ENCODE data around the gene GRB2.
"Not testable (repeated sequence)": the region's sequence is repeated elsewhere in the genome, so short reads cannot be mapped to it uniquely, and the experiment has no call there.

Gene GRB2

GRCh38 chr17:75371981-75372380 is 33.5 kb downstream of the GRB2 start:
- H3K4me2 ChIP-seq (ENCODE audit: low read length) = no peak overlapping the region
- TF ChIP-seq EZH2phosphoT487 (IDR thresholded peaks at IDR 0.05; ENCODE audit: low read depth) (no peak), CTCF (IDR thresholded peaks at IDR 0.05; ENCODE audit: low read depth, low read length) (no peak)
- H3K9me3 ChIP-seq (ENCODE audit: insufficient read depth, low read length) = no peaks in the 10 kb centered on the region
- H3K27me3 ChIP-seq (ENCODE audit: low read depth, low read length) = no peaks in the 10 kb centered on the region
- no peak overlapping the region for H3K9ac ChIP-seq (ENCODE audit: low read length)
- no peaks in the 10 kb centered on the region for H3K4me1 ChIP-seq (ENCODE audit: low read length)
- H3K4me3 ChIP-seq (ENCODE audit: low read length) = no peak overlapping the region
- H3K36me3 ChIP-seq (replicated peaks; ENCODE audit: low read depth, low read length) = peaks cover 21% of the 10 kb centered on the region
- H3K27ac ChIP-seq (ENCODE audit: low read length) = no peak overlapping the region
- no peak overlapping the region for H2AFZ ChIP-seq (ENCODE audit: low read depth, low read length)
- peaks cover 94% of the 10 kb centered on the region for H4K20me1 ChIP-seq (ENCODE audit: insufficient read depth, low read length)
- peaks cover 98% of the 10 kb centered on the region for H3K79me2 ChIP-seq (ENCODE audit: low read length)

GRCh38 chr17:75371339-75371738 is 34.1 kb downstream of the GRB2 start:
- Histone ChIP-seq H3K36me3 (replicated peaks; ENCODE audit: low read depth, low read length) (peaks cover 16% of the 10 kb centered on the region), H4K20me1 (ENCODE audit: insufficient read depth, low read length) (peaks cover 94% of the 10 kb centered on the region), H3K27ac (ENCODE audit: low read length) (no peak overlapping the region), H3K9ac (ENCODE audit: low read length) (no peak overlapping the region), H2AFZ (ENCODE audit: low read depth, low read length) (no peak overlapping the region), H3K9me3 (ENCODE audit: insufficient read depth, low read length) (no peaks in the 10 kb centered on the region), H3K4me2 (ENCODE audit: low read length) (no peak overlapping the region), H3K4me3 (ENCODE audit: low read length) (no peak overlapping the region), H3K79me2 (ENCODE audit: low read length) (peaks cover 98% of the 10 kb centered on the region), H3K27me3 (ENCODE audit: low read depth, low read length) (no peaks in the 10 kb centered on the region), H3K4me1 (ENCODE audit: low read length) (no peaks in the 10 kb centered on the region)
- TF ChIP-seq EZH2phosphoT487 (IDR thresholded peaks at IDR 0.05; ENCODE audit: low read depth) (no peak), CTCF (IDR thresholded peaks at IDR 0.05; ENCODE audit: low read depth, low read length) (no peak)

GRCh38 chr17:75370286-75370915 is 35.1 kb downstream of the GRB2 start:
- TF ChIP-seq EZH2phosphoT487 (IDR thresholded peaks at IDR 0.05; ENCODE audit: low read depth) (no peak), CTCF (IDR thresholded peaks at IDR 0.05; ENCODE audit: low read depth, low read length) (no peak)
- H3K4me3 ChIP-seq (ENCODE audit: low read length) = no peak overlapping the region
- no peak overlapping the region for H3K9ac ChIP-seq (ENCODE audit: low read length)
- H3K4me2 ChIP-seq (ENCODE audit: low read length) = no peak overlapping the region
- H3K9me3 ChIP-seq (ENCODE audit: insufficient read depth, low read length) = no peaks in the 10 kb centered on the region
- no peaks in the 10 kb centered on the region for H3K27me3 ChIP-seq (ENCODE audit: low read depth, low read length)
- peaks cover 100% of the 10 kb centered on the region for H4K20me1 ChIP-seq (ENCODE audit: insufficient read depth, low read length)
- H3K79me2 ChIP-seq (ENCODE audit: low read length) = peaks cover 100% of the 10 kb centered on the region
- H3K27ac ChIP-seq (ENCODE audit: low read length) = no peak overlapping the region
- no peak overlapping the region for H2AFZ ChIP-seq (ENCODE audit: low read depth, low read length)
- peaks cover 8% of the 10 kb centered on the region; the same call in 1 of the 2 replicates for H3K4me1 ChIP-seq (ENCODE audit: low read length)
- H3K36me3 ChIP-seq (replicated peaks; ENCODE audit: low read depth, low read length) = peaks cover 16% of the 10 kb centered on the region

GRCh38 chr17:75367838-75368789 is 37.4 kb downstream of the GRB2 start:
- not testable (repeated sequence) for H3K27me3 ChIP-seq (ENCODE audit: low read depth, low read length); H3K36me3 ChIP-seq (replicated peaks; ENCODE audit: low read depth, low read length); H3K4me2 ChIP-seq (ENCODE audit: low read length); H3K4me3 ChIP-seq (ENCODE audit: low read length); H3K27ac ChIP-seq (ENCODE audit: low read length); H3K9ac ChIP-seq (ENCODE audit: low read length); H2AFZ ChIP-seq (ENCODE audit: low read depth, low read length); H3K9me3 ChIP-seq (ENCODE audit: insufficient read depth, low read length)
- Histone ChIP-seq H4K20me1 (ENCODE audit: insufficient read depth, low read length) (peaks cover 99% of the 10 kb centered on the region), H3K4me1 (ENCODE audit: low read length) (peaks cover 15% of the 10 kb centered on the region), H3K79me2 (ENCODE audit: low read length) (peaks cover 99% of the 10 kb centered on the region)
